ENCODE results near the gene ENG. TPM values are rescaled to one million over a fixed set of nuclear protein-coding genes. Genes with fewer than 3 reads are reported as not detected.

The ENG gene
- total and polyA plus RNA-seq, 12 donors: 76.8 to 310 (median 142) TPM

DNA sequence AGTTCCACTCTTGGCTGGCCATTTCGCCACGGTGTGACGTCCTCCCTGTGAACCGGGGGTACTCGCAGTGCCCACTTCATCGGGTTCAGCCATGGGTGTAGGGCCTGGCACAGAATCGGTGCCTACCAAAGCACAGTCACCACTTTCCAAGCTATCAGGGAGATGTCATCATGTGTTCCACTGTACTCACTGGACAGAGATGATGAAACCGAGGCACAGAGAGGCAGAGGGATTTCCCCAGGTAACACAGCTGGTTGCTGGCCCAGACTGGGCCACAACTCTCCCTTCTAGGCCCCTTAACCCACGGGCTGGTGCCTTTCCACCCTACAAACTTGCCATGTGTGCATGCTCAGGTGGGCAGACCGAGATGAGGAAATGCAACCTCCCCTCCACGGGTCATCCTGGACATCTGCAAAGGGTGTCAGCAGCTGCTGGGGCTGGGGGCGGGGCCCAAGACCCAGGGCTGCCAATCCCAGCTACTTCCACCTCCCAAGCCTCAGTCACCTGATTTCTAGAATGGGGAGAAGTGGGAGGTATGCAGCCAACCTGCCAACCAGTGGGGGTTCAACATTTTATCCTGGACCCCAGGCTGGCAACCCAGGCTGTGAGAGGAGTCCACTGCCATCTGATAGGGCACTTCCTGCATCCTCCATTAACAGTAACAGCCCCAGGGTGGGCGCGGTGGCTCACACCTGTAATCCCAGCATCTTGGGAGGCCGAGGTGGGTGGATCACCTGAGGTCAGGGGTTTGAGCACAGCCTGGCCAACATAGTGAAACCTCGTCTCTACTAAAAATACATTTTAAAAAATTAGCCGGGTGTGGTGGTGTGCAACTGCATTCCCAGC, 75.1 kb downstream of the ENG start:
- intact Hi-C loops (cut with DNase I): no loop called here
- Histone ChIP-seq H3K27ac (peak overlapping the region; percentile 50 to 98 (median 78)), H3K4me1 (peaks cover 3 to 76% (median 38%) of the 10 kb centered on the region in 9 donors), H3K27me3 (no peaks in the 10 kb centered on the region), H3K4me3 (peak overlapping the region in 5 of 10 donors; percentile 28 to 57 (median 48)), H3K36me3 (peaks cover 0 to 3% (median 0%) of the 10 kb centered on the region in 9 donors), H3K9me3 (no peaks in the 10 kb centered on the region)
- WGBS, 2 donors: 65 to 68% methylated on average over 17 of the region's 17 CpGs
- TF ChIP-seq, protein P1, sequence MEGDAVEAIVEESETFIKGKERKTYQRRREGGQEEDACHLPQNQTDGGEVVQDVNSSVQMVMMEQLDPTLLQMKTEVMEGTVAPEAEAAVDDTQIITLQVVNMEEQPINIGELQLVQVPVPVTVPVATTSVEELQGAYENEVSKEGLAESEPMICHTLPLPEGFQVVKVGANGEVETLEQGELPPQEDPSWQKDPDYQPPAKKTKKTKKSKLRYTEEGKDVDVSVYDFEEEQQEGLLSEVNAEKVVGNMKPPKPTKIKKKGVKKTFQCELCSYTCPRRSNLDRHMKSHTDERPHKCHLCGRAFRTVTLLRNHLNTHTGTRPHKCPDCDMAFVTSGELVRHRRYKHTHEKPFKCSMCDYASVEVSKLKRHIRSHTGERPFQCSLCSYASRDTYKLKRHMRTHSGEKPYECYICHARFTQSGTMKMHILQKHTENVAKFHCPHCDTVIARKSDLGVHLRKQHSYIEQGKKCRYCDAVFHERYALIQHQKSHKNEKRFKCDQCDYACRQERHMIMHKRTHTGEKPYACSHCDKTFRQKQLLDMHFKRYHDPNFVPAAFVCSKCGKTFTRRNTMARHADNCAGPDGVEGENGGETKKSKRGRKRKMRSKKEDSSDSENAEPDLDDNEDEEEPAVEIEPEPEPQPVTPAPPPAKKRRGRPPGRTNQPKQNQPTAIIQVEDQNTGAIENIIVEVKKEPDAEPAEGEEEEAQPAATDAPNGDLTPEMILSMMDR (IDR thresholded peaks at IDR 0.05): no peak
- ATAC-seq (peak in 6 of 8 donors; percentile 10 to 34 (median 20)), DNase-seq (no peak)

DNA sequence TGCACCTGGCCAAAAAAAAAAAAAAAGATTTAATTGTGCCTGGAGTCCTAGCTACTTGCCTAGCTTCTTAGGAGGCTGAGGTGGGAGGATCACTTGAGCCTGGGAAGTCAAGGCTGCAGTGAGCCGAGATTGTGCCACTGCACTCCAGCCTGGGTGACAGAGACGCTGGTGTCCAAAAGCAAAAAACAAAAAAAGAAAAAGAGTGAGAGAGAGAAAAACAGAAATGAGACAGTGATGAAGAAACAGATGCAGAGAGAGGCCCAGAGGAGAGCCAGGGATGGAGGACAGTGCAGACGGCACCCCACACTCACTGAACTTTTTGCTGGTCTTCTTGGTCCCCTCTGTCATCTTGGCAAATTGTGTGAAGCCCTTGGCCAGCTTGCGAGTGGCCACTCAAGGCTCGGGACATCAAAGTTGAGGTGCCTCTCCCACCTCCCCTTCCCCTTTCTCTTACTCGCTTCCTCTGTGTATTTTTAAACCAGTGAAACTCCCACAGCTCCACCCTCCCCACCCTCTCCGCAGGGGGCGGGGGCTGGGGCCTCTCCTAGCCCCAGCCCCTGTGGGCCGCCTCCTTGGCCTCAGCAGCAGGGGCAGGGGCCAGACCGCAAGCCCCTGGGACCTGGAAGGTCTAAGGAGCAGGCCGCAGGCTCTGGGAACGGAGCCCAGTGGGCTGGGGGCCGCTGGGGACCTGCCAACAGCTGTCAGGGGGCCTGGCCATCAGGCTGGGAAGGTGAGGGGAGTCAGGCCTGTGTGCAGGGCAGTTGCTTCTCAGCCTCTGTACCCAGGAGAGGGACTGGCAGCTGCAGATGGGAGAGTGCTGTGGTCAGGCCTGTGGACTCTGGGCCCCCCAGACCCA, 76.0 kb downstream of the ENG start, which contains the start of gene SH2D3C:
TSS of gene SH2D3C (minus strand) at position 387 of the 856 bp plus-strand sequence. CDS start at position 348, 39 bp downstream.
- DNase-seq (peak; percentile 71 to 77), ATAC-seq (peak; percentile 63 to 83 (median 78))
- Histone ChIP-seq H3K9me3 (no peaks in the 10 kb centered on the region), H3K27ac (peak within 1 kb of the TSS; percentile 50 to 98 (median 78)), H3K4me3 (peak within 1 kb of the TSS; percentile 3 to 57 (median 40)), H3K36me3 (peaks cover 0 to 12% (median 0%) of the 10 kb centered on the region in 9 donors), H3K4me1 (peaks cover 3 to 73% (median 30%) of the 10 kb centered on the region in 9 donors), H3K27me3 (no peaks in the 10 kb centered on the region)
- whole genome bisulfite sequencing, 2 donors: 36 to 42% methylated on average over 13 of the region's 13 CpGs
- intact Hi-C loops (cut with DNase I): no loop called here
- TF ChIP-seq, protein P1 (IDR thresholded peaks at IDR 0.05): no peak

DNA sequence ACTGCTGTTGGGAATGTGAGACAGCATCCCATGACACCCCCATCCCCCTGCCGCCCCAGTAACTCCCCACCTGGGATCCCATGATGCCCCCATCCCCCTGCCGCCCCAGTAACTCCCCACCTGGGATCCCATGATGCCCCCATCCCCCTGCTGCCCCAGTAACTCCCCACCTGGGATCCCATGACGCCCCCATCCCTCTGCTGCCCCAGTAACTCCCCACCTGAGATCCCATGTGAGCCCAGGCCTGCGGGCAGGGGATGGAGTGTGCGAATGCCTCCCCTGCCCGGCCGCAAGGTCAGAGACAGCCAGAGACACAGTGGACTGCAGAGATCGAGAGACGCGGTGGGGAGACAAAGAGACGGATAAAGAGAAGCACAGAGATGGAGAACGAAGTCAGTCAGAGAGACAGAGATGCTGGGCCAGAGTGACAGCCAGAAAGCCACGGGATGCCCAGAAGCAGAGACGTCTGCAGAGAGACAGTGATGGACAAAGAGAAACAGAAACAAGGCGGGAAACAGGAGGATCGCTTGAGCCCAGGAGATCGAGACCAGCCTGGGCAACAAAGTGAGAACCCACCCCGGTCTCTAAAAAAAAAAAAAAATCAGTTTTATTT, 77.0 kb downstream of the ENG start:
- Histone ChIP-seq H3K4me1 (peaks cover 3 to 68% (median 22%) of the 10 kb centered on the region in 9 donors), H3K9me3 (no peaks in the 10 kb centered on the region), H3K27me3 (no peaks in the 10 kb centered on the region), H3K27ac (peak overlapping the region in 7 of 10 donors; percentile 74 to 98 (median 82)), H3K36me3 (peaks cover 0 to 18% (median 0%) of the 10 kb centered on the region in 9 donors), H3K4me3 (peak overlapping the region; percentile 3 to 57 (median 40))
- intact Hi-C loops (cut with DNase I): no loop called here
- TF ChIP-seq, protein P1 (IDR thresholded peaks at IDR 0.05): no peak
- 71 to 75% methylated on average over 18 of the region's 18 CpGs for WGBS, 2 donors
- DNase-seq (no peak), ATAC-seq (no peak)
